ENCODE results near the gene HYDIN. TPM values are rescaled to one million over a fixed set of nuclear protein-coding genes. Genes with fewer than 3 reads are reported as not detected.
"Not testable (repeated sequence)": the region's sequence is repeated elsewhere in the genome, so short reads cannot be mapped to it uniquely, and the experiment has no call there.

The HYDIN gene
- total and polyA plus RNA-seq, 2 donors, result 0.15 to 6.8 TPM

DNA sequence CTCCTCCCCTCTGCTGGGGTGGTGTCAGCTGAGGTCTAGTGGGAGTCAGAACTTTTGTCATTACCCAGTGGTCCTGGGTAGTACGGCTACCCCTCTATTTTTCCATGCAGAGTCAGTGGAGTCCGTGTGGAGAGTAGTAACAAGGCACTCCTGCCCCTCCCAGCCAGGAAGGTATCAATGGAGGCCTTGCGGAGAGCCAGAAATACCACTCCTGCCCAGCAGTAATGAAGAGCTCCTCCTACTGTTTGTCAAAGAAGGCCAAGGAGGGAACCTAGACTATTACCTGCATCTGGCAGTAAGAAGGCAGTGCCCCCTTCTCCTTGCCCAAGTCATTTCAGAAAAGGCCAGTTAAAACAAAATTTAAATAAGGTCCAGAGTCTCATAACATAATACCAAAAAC, 262.2 kb downstream of the HYDIN start:
- DNase-seq (ENCODE audit: extremely low spot score); H3K36me3 ChIP-seq (ENCODE audit: insufficient read depth); H3K27ac ChIP-seq (ENCODE audit: low read depth); H3K4me3 ChIP-seq (ENCODE audit: low read depth, low read length); H3K4me1 ChIP-seq (ENCODE audit: insufficient read depth): not testable (repeated sequence)
- 83% methylated on average over 1 of the region's 3 CpGs for WGBS

GRCh38 chr16:70960169-70960568, 270.4 kb downstream of the HYDIN start:
- WGBS, result 43% methylated on average over 1 of the region's 3 CpGs
- H3K4me3 ChIP-seq (ENCODE audit: low read depth, low read length); H3K4me1 ChIP-seq (ENCODE audit: insufficient read depth); H3K36me3 ChIP-seq (ENCODE audit: insufficient read depth); H3K27ac ChIP-seq (ENCODE audit: low read depth); DNase-seq (ENCODE audit: extremely low spot score): not testable (repeated sequence)

GRCh38 chr16:70954922-70955321, 275.6 kb downstream of the HYDIN start:
- 92% methylated on average over 3 of the region's 4 CpGs for WGBS
- H3K27ac ChIP-seq (ENCODE audit: low read depth); H3K4me3 ChIP-seq (ENCODE audit: low read depth, low read length); H3K36me3 ChIP-seq (ENCODE audit: insufficient read depth); H3K4me1 ChIP-seq (ENCODE audit: insufficient read depth); DNase-seq (ENCODE audit: extremely low spot score): not testable (repeated sequence)

GRCh38 chr16:70953824-70954223, 276.7 kb downstream of the HYDIN start:
- not testable (repeated sequence) for H3K4me1 ChIP-seq (ENCODE audit: insufficient read depth); H3K36me3 ChIP-seq (ENCODE audit: insufficient read depth); H3K27ac ChIP-seq (ENCODE audit: low read depth); H3K4me3 ChIP-seq (ENCODE audit: low read depth, low read length); DNase-seq (ENCODE audit: extremely low spot score)
- no CpG with 5 or more reads among the region's 5 CpGs for WGBS

GRCh38 chr16:70943551-70943950, 287.0 kb downstream of the HYDIN start:
- not testable (repeated sequence) for H3K36me3 ChIP-seq (ENCODE audit: insufficient read depth); DNase-seq (ENCODE audit: extremely low spot score); H3K4me1 ChIP-seq (ENCODE audit: insufficient read depth); H3K4me3 ChIP-seq (ENCODE audit: low read depth, low read length); H3K27ac ChIP-seq (ENCODE audit: low read depth)
- 75% methylated on average over 15 of the region's 15 CpGs for WGBS

DNA sequence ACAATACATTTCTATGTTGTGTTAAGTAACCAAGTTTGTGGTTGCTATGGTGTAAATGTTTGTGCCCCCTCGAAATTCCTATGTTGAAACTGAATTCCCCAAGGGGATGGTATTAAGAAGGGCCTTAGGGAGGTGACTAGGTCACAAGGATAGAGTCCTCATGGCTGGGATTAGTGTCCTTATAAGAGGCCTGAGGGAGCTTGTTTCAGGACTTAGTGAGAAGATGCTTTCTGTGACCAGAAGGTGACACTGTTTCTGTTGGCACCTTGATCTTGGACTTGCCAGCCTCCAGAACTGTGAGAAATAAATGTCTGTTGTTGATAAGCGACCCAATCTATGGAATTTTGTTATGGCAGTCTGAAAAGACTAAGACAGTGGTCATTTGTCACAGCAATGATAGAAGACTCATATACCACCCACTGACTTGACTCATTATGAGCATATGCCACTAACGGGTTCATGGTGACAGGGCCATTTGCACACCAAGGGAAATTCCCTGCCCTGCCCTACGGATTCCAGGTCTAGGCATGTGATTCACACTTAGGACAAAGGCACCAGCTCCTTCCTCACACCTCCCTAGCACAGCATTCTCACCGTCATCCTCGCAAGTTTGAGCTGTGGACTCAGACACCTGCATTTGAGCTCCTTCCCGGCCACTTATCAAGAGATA, 290.7 kb downstream of the HYDIN start:
- not testable (repeated sequence) for H3K4me3 ChIP-seq (ENCODE audit: low read depth, low read length); DNase-seq (ENCODE audit: extremely low spot score); H3K4me1 ChIP-seq (ENCODE audit: insufficient read depth); H3K27ac ChIP-seq (ENCODE audit: low read depth); H3K36me3 ChIP-seq (ENCODE audit: insufficient read depth)
- WGBS, result 60% methylated on average over 3 of the region's 7 CpGs

DNA sequence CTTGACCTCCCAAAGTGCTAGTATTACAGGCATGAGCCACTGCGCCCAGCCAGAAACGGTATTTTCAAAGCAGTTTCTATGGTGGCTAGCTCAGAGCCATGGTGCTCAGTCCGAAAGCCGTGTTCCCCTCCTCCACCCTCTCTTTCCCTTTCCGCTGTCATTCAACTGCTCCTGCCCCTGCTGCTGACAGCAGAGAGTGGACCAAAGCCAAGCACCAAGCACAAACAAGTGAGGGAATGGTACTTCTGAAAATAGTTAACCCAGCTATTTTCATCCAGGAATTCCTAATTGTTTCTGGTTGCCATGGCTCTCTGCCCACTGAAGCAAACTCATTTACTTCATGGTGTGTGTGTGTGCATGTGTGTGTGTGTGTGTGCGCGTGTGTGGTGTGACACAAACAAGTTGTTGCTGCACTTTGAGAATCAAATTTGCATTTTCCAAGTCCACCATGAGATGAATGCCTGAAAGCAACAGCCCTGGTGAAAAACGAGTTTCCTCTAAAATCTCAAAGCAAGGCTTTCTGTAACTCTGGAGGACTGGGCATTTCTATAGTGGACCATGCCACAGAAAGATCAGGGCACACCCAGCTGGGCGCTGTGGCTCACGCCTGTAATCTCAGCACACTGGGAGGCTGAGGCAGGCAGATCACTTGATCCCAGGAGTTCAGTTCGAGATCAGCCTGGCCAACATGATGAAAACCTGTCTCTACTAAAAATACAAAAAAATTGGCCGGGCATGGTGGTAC, 293.6 kb downstream of the HYDIN start:
- not testable (repeated sequence) for DNase-seq (ENCODE audit: extremely low spot score); H3K27ac ChIP-seq (ENCODE audit: low read depth); H3K4me3 ChIP-seq (ENCODE audit: low read depth, low read length); H3K36me3 ChIP-seq (ENCODE audit: insufficient read depth); H3K4me1 ChIP-seq (ENCODE audit: insufficient read depth)
- WGBS, result 72% methylated on average over 9 of the region's 12 CpGs

DNA sequence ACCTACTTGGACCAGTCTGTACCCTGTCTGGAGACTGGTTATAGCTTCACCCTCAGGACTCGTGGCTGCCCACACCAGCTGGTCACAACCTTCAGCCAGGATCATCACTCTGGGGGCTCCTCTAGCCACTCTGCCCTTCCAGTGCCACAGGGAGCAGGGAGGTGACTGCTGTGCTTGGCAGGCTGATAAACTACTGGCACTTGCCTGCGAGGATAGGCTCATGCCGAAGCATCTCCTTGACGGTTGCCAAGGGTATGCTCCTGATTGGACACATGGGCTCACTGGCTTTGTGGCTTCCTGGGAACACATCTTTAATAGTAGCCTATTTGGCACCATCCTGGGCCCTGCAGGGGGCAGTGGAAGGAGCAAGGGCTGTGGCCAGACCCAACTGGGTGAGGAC, 295.2 kb downstream of the HYDIN start:
- H3K36me3 ChIP-seq (ENCODE audit: insufficient read depth); H3K4me3 ChIP-seq (ENCODE audit: low read depth, low read length); DNase-seq (ENCODE audit: extremely low spot score); H3K27ac ChIP-seq (ENCODE audit: low read depth); H3K4me1 ChIP-seq (ENCODE audit: insufficient read depth): not testable (repeated sequence)
- 56% methylated on average over 1 of the region's 4 CpGs for WGBS

- DNase-seq (ENCODE audit: extremely low spot score); H3K27ac ChIP-seq (ENCODE audit: low read depth); H3K4me3 ChIP-seq (ENCODE audit: low read depth, low read length); H3K36me3 ChIP-seq (ENCODE audit: insufficient read depth); H3K4me1 ChIP-seq (ENCODE audit: insufficient read depth): not testable (repeated sequence)
- WGBS, result 75% methylated on average over 8 of the region's 8 CpGs
These were observed 296.8 kb downstream of the HYDIN start for GRCh38 chr16:70933746-70934145.

- not testable (repeated sequence) for H3K4me1 ChIP-seq (ENCODE audit: insufficient read depth); H3K36me3 ChIP-seq (ENCODE audit: insufficient read depth); H3K4me3 ChIP-seq (ENCODE audit: low read depth, low read length); DNase-seq (ENCODE audit: extremely low spot score); H3K27ac ChIP-seq (ENCODE audit: low read depth)
These were observed 299.8 kb downstream of the HYDIN start for GRCh38 chr16:70930757-70931156.

- H3K36me3 ChIP-seq (ENCODE audit: insufficient read depth); H3K4me1 ChIP-seq (ENCODE audit: insufficient read depth); H3K27ac ChIP-seq (ENCODE audit: low read depth); H3K4me3 ChIP-seq (ENCODE audit: low read depth, low read length): not testable (repeated sequence)
- peak; percentile 59 for DNase-seq (ENCODE audit: extremely low spot score)
- 19% methylated on average over 6 of the region's 6 CpGs for WGBS
These were observed 308.4 kb downstream of the HYDIN start for GRCh38 chr16:70922164-70922563.

GRCh38 chr16:70920661-70921060, 309.9 kb downstream of the HYDIN start:
- H3K27ac ChIP-seq (ENCODE audit: low read depth); H3K4me1 ChIP-seq (ENCODE audit: insufficient read depth); DNase-seq (ENCODE audit: extremely low spot score); H3K4me3 ChIP-seq (ENCODE audit: low read depth, low read length); H3K36me3 ChIP-seq (ENCODE audit: insufficient read depth): not testable (repeated sequence)
- 91% methylated on average over 20 of the region's 22 CpGs for WGBS

- DNase-seq (ENCODE audit: extremely low spot score), result not testable (repeated sequence)
- no CpG with 5 or more reads among the region's 1 CpG for WGBS
These were observed 342.3 kb downstream of the HYDIN start for GRCh38 chr16:70888208-70888607.

GRCh38 chr16:70884652-70885051, 345.9 kb downstream of the HYDIN start:
- WGBS, result 74% methylated on average over 4 of the region's 4 CpGs
- not testable (repeated sequence) for H3K4me3 ChIP-seq (ENCODE audit: low read depth, low read length); H3K36me3 ChIP-seq (ENCODE audit: insufficient read depth); H3K27ac ChIP-seq (ENCODE audit: low read depth); DNase-seq (ENCODE audit: extremely low spot score); H3K4me1 ChIP-seq (ENCODE audit: insufficient read depth)

More at GRCh38 chr16:70888208-70888607, 342.3 kb downstream of the HYDIN start:
- H3K27ac ChIP-seq (ENCODE audit: low read depth); H3K36me3 ChIP-seq (ENCODE audit: insufficient read depth); H3K4me3 ChIP-seq (ENCODE audit: low read depth, low read length); H3K4me1 ChIP-seq (ENCODE audit: insufficient read depth): not testable (repeated sequence)

All from urinary bladder (tissue), 4 donors.